HG02885 (cell line): ENCODE measurements around the gene USP31.

Experiments used
- ATAC-seq: cut with Tn5 transposase; IDR thresholded peaks from one replicate; pipeline ENCODE4 v1.9.1; 2021; ENCODE audit warnings: mild to moderate bottlenecking; ENCODE audit not compliant: unreplicated experiment, poor library complexity

Gene USP31

DNA sequence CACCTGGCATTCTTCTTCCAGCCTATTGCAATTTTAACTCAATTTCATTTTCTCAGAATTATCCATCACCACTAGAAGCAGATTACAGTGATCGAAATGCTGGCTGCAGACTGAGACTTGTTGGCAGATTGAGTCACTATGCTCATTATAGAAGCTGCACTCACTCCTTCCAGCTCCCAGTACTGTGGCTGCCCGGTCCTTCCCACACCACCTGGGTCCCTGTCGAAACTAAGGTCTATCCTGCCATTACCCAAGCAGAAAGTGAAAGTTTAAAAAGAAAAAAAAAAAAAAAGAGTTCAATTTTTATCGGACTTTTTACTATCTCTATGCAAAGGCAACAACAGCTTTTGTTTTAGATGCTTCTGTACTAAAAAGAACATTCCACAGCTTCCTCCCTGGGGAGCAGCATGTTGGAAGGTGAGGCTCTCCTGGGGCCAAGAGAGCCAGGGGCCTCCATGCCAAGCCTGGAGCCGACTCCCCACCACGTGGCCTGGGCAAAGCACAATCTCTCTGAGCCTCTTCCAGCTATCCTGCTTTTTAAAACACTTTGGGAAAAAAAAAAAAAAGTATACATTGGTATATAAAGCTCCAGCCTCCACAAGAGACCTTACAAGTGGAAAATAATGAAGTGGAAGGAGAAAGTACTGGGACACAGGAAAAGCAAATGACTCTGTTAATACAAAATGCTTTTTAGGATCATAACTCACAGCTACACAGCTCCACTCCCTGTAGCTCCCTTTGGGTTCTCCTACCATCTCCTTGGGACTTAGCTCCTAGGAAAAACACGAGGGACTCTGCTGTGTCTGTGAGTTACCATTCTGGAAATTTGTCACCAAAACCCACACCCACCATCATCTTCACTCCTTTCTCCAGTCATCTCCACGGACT, 77.8 kb downstream of the USP31 start:
- ATAC-seq, result no peak

DNA sequence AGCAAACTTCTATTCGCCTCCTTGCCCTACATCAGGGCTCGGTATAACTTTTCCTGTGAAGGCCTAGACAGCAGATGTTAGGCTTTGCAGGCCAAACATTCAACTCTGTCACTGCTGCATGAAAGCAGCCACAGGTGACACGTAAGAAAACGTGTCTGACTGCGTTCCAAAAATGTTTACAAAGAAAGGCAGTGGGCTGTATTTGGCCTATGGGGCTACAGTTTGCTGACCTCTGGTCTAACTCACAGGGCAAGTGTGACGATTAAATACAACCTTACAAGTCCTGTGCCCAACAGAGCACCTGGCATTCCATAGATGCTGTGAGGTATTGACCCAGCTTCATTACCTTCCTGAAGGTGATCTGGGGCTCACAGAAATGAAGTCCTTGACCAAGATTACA, 79.4 kb downstream of the USP31 start:
- ATAC-seq, result no peak

DNA sequence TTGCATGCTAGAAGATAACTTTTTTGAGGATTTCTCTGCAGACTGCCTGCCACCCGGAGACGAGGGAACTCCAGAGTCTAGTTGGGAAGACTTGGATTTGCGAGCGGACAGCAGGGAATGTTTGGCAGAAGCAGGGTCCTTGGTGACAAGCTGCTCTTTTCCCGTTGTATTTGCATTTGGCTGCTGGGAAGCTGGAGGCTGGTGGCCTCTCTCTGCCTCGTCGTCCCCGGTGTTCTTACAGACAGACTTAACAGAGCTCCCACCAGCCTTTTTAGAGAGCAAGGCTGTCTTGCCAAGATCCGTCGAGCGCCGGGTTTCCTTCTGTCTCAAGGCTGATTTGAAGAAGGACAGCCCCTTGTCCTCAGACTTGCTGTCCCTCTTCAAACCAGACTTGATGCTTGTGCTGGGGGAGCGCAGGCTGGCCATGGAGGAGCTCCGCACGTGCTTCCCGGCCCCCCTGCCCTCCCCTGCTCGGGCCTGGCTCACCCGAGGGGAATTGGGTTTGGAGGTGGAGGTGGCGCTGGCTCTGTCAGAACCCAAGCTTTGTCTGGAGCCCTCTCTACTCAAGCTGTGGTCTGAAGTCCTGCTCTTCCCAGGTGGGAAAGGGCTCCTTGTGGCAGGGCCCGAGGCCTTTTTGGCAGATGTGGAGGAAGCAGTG, 81.0 kb downstream of the USP31 start:
- ATAC-seq, result no peak

GRCh38 chr16:23066676-23067075, 82.6 kb downstream of the USP31 start:
- no peak for ATAC-seq

GRCh38 chr16:23064639-23065038, 84.6 kb downstream of the USP31 start:
- no peak for ATAC-seq

- ATAC-seq, result no peak
Measured at GRCh38 chr16:23062524-23062923, 86.7 kb downstream of the USP31 start.

DNA sequence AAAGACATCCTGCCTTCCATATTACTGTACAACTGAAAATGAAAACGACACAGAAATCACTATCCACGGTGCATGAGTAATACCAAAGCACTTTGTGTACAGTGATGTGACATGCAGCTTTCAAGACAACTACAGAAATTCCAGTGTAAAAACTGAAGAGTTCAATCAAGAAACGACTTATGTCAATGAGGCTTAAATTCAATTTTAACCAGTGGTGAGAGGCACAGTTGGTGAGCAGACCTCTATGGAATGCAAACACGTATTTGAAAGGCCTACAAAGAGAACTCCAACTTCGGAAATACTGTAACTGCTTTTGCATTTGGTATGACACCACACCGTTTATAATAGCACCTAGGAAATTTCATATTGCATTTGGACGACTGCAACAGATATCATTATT, 87.6 kb downstream of the USP31 start:
- ATAC-seq, result no peak

- ATAC-seq, result no peak
Measured at GRCh38 chr16:23060458-23061320, 88.6 kb downstream of the USP31 start.

- ATAC-seq, result no peak
Measured at GRCh38 chr16:23059433-23059832, 89.8 kb downstream of the USP31 start.

- ATAC-seq, result no peak
Measured at GRCh38 chr16:23058576-23058975, 90.7 kb downstream of the USP31 start.

DNA sequence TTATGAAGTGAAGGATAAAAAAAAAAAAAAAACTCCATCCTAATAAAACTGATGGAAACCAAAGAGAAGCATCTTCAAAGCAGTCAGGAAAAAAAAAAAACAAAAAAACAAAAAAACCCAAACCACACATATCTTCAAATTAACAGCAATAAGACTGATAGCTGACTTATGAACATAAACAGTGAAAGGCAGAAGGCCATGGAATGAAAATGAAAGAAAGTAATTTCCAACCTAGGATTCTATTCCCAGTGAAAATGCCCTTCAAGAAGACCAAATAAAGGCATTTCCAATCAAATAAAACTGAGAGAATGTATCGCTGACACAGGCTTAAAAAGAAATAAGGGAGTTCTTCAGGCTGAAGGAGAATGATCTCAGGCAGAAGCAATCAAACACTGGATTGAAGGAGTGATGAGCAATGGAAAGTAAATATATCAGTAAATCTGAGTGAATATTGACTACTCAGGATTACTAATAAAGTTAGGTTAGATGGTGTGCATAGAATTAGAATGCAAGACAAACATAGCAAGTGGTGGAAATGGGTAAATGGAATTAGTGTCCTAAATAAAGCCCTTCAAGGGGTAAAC, 92.1 kb downstream of the USP31 start:
- ATAC-seq, result no peak

GRCh38 chr16:23055481-23055880, 93.8 kb downstream of the USP31 start:
- no peak for ATAC-seq

GRCh38 chr16:23052908-23053580, 96.2 kb downstream of the USP31 start:
- no peak for ATAC-seq

- ATAC-seq, result no peak
Measured at GRCh38 chr16:23052221-23052620, 97.0 kb downstream of the USP31 start.

GRCh38 chr16:23051587-23051986, 97.7 kb downstream of the USP31 start:
- no peak for ATAC-seq

DNA sequence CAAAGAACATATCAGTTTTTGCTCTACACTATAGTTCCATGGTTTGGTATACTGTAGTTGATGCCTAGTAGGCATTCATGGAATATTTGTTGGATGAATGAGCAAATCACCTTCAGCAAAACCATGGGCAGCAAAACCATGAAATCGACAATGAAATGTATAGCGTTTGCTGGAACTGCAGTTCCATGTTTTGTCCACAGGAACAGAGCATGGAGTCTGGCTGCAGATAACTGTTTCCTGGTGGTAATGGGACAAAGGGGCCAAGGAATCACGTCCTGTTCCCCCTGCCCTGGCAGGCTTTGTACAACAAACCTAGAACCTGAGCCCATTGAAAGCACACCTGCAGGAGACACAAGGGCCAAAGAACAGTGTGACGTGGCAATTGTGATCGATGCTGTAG, 101.1 kb downstream of the USP31 start:
- no peak for ATAC-seq

GRCh38 chr16:23045025-23045424, 104.2 kb downstream of the USP31 start:
- no peak for ATAC-seq

DNA sequence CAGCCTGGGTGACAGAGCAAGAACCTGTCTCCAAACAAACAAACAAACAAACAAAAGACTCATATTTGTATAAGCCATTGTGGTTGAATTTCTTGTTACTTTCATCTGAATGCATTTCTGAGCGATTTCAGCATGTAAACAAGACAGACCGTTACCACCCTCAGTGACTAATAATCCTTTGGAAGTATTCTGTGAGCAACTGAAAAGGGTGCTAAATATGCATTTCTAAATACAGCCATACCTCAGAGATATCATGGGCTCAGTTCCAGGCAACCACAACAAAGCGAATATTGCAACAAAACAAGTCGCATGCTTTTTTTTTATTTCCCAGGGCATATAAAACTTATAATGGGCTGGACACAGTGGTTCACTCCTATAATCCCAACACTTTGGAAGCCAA, 109.0 kb downstream of the USP31 start:
- no peak for ATAC-seq

DNA sequence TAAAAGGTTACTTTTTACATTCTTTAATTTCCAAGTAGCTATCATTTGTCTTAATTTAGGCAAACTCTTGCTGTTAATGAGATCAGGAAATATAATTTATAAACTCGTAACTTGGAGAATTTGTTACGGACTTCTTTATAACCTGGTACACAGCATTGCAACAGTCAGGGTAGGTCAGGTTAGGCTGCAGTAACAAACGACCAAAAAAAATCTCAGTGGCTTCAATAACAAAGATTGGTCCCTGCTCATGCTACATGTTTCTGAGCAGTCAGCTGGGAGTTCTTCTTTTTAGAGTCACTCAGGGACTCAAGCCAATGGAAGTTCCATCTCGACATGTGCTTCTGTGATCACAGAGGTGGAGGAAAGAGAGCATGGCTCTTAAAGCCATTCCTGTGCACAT, 110.1 kb downstream of the USP31 start:
- ATAC-seq, result no peak

GRCh38 chr16:23035240-23035639, 114.0 kb downstream of the USP31 start:
- no peak for ATAC-seq
